Lower leg skin (tissue), 4 donors: ENCODE measurements around the gene TRPC4. TPM values are rescaled to one million over a fixed set of nuclear protein-coding genes. Genes with fewer than 3 reads are reported as not detected.
"Not testable (repeated sequence)": the region's sequence is repeated elsewhere in the genome, so short reads cannot be mapped to it uniquely, and the experiment has no call there.

Source experiments
- DNase-seq, 2 donors: peaks; one replicate each; pipeline ENCODE4 v3.0.0-alpha.2; 2019; ENCODE audit warnings: low spot score in 2 of 2
- H3K4me3 ChIP-seq: fragments of 200-600 bp; sonication (generic); 2 replicates; pipeline ENCODE4 v1.5.1; 2017; ENCODE audit warnings: mild to moderate bottlenecking, low read depth; ENCODE audit not compliant: poor library complexity, severe bottlenecking
- POLR2A ChIP-seq, 2 donors: fragments of 450-650 bp; IDR thresholded peaks; one replicate each; pipeline ENCODE4 v1.6.1; 2016 to 2017; ENCODE audit warnings: antibody characterized with exemption in 2 of 2, mild to moderate bottlenecking in 1 of 2, moderate library complexity in 1 of 2
- WGBS, 2 donors: methylation state at CpG; one replicate each; pipeline ENCODE4 v1.1.5; 2018; 5-methylcytosine and 5-hydroxymethylcytosine counted together
- intact Hi-C: fragments of 100-400 bp; cut with DNase I; formaldehyde crosslinking; loops from one replicate; pipeline ENCODE4 v1.15.0; 2023; ENCODE audit warnings: low total_unique reads
- total RNA-seq, 4 donors: library from RNA; depleted of rRNA; stranded (reverse); fragments of >200 nt; gene quantifications; one replicate each; pipeline ENCODE4 v1.1.0, GENCODE V29; 2016
- TF ChIP-seq, protein P1 (sequence below), 3 donors: fragments of 450-650 bp; IDR thresholded peaks; one replicate each; pipeline ENCODE4 v1.5.1; 2016; ENCODE audit warnings: antibody characterized with exemption in 3 of 3, mild to moderate bottlenecking in 3 of 3, moderate library complexity in 2 of 3

The TRPC4 gene
- total RNA-seq, 4 donors from 2014 or later = 0.39 TPM; not detected in 3

DNA sequence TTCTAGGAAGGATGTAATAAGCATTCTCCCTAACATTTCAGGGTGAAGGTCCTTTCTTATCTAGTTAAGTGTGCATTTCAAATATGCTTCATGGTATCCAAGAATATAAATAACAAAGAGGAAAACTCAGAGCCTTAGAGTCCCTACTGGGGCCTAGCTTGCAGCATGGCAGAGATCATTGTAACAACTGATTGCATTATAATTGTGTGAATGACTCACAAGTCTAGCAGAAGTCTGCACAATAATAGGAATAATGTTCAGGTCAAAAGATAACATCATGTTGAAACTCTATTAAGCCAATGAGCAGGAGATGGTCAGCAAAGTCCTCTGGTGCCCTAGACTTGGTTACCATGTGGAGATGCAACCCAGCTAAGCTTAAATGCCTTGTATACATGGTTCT, 274.4 kb downstream of the TRPC4 start:
- intact Hi-C loops = no loop called here
- no peak overlapping the region for H3K4me3 ChIP-seq
- TF ChIP-seq POLR2A (IDR thresholded peaks at IDR 0.05) = no peak
- TF ChIP-seq, protein P1, sequence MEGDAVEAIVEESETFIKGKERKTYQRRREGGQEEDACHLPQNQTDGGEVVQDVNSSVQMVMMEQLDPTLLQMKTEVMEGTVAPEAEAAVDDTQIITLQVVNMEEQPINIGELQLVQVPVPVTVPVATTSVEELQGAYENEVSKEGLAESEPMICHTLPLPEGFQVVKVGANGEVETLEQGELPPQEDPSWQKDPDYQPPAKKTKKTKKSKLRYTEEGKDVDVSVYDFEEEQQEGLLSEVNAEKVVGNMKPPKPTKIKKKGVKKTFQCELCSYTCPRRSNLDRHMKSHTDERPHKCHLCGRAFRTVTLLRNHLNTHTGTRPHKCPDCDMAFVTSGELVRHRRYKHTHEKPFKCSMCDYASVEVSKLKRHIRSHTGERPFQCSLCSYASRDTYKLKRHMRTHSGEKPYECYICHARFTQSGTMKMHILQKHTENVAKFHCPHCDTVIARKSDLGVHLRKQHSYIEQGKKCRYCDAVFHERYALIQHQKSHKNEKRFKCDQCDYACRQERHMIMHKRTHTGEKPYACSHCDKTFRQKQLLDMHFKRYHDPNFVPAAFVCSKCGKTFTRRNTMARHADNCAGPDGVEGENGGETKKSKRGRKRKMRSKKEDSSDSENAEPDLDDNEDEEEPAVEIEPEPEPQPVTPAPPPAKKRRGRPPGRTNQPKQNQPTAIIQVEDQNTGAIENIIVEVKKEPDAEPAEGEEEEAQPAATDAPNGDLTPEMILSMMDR (IDR thresholded peaks at IDR 0.05) = no peak
- DNase-seq = no peak

DNA sequence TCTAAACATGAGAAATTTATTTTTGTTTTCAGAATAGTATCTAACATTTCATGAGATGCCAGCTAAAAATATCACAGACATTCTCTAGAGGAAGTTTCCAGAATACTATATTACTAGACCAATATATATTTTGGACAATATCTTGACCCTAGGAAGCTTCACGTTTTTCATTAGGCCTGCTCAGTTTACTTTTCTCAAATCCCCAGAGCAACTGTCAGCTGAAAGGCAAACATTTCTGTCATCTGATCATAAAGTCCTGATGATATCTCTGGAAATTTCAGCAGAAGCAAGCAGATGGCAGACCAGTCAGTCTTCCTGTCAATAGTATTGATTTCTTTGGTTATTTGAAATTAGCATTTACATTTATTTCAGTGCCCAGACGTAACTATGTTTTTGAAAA, 275.0 kb downstream of the TRPC4 start:
- no peak overlapping the region for H3K4me3 ChIP-seq
- TF ChIP-seq POLR2A (IDR thresholded peaks at IDR 0.05) = no peak
- TF ChIP-seq, protein P1 (IDR thresholded peaks at IDR 0.05) = no peak
- DNase-seq = no peak
- WGBS, 2 donors = 36 to 38% methylated on average over 2 of the region's 2 CpGs
- intact Hi-C loops = no loop called here

DNA sequence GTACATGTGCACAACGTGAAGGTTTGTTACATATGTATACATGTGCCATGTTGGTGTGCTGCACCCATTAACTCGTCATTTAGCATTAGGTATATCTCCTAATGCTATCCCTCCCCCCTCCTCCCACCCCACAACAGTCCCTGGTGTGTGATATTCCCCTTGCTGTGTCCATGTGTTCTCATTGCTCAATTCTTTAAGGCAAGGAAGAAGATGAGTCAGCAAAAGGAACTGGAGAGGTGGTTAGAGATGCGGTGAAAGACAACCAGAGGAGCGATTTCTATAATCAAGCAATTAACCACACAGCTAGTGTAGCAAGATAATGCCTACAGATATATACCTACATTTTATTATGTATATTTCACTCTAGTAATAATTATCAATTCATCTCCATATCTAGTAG, 280.2 kb downstream of the TRPC4 start:
- 69 to 80% methylated on average over 4 of the region's 4 CpGs for WGBS, 2 donors
- H3K4me3 ChIP-seq, intact Hi-C loops, DNase-seq: not testable (repeated sequence)

DNA sequence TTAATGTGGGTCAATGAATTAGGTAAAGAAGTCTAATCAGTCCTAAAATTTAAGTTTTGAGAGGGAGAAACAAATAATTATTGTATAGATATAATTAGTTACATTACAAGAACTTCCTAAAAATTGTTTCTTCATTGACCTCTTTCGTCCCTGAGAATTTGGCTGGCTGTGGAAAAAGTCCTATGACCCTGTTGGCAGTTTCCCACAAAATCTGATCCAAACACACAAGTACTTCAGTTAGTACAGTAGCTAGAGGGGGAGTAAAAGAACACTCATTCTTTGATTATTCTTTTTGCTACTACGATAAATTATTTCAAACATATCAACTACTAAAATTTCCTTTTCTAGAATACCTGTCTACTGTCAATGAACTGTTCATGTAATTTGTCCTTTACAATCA, 282.3 kb downstream of the TRPC4 start:
- intact Hi-C loops = no loop called here
- TF ChIP-seq POLR2A (IDR thresholded peaks at IDR 0.05) = no peak
- TF ChIP-seq, protein P1 (IDR thresholded peaks at IDR 0.05) = no peak
- WGBS, 2 donors = 59 to 69% methylated on average over 2 of the region's 2 CpGs

More for the DNA sequence above, 282.3 kb downstream of the TRPC4 start:
- H3K4me3 ChIP-seq = no peak overlapping the region
- DNase-seq = no peak
